Suppressor macrophage (primary cell): ENCODE results near the gene GGA2.
A peak's percentile ranks its signal among the peaks of the same experiment; 100 is the strongest.
"Not testable (repeated sequence)": the region's sequence is repeated elsewhere in the genome, so short reads cannot be mapped to it uniquely, and the experiment has no call there.

Source experiments
- DNase-seq, 4 experiments: peaks; one replicate each; pipeline ENCODE4 v3.0.0-alpha.2; 2020 to 2022

The GGA2 gene

DNA sequence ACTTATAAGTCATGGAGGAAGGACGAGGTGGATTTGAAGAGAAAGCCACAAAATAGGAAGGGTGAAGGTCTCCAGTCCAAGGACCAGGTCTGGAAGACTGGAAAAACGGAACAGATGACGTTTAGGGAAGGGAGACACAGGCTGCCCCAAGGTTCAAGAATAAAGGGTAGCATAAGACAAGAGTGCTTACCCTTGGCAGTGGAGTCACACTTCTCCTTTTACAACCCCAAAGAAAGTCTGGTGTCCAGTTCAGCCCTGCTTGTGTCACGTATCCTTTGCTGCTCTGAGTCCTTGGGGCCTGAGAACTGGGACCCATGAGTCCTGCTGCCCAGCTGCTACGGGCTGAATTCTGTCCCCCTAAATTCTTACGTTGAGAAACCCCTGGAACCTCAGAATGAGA, 13.0 kb upstream of the GGA2 start:
- peak in 3 of 4 experiments; percentile 59 to 70 (median 60) for DNase-seq

DNA sequence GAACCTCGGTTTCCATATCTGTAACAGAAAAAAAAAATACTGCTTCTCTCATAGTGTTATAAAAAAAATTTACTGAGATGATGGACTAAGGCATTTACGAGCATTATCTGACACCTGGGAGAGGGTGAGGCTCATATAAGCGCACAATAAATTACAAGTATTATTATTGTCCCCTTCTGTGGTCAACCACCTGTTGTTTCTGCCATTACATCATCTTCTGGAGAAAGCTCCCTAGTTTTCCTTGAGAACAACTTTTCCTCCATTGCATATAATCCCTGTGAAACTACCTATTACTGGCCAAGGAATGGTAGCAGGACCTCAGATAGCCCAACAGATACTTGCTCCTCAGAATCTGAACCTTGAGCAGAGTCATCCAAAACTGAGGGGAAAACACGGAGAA, 11.7 kb upstream of the GGA2 start:
- DNase-seq: no peak

DNA sequence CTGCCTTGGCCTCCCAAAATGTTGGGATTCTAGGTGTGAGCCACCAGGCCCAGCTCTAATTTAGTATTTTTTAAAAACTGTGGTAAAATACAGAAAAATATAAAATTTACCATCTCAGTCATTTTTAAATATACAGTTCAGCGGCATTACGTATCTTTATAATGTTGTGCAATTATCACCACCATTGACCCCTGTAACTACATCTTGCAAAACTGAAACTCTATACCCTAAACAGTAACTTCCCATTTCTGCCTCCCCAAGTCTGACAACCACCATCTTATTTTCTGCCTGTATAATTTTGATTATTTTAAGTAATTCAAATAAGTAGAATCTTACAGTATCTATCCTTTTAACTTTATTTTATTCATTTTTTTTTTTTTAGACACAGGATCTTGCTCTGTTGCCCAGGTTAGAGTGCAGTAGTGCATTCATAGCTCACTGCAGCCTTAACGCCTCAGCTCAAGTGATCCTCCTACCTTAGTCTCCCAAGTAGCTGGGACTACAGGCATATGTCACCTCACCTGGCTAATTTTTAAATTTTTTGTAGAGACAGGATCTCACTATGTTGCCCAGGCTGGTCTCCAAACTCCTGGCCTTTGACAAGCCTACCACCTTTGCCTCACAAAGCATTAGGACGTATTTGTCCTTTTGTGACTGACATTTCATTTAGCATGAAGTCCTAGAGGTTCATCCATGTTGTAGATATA, 10.9 kb upstream of the GGA2 start:
- peak in 3 of 4 experiments; percentile 33 to 84 (median 82) for DNase-seq

DNA sequence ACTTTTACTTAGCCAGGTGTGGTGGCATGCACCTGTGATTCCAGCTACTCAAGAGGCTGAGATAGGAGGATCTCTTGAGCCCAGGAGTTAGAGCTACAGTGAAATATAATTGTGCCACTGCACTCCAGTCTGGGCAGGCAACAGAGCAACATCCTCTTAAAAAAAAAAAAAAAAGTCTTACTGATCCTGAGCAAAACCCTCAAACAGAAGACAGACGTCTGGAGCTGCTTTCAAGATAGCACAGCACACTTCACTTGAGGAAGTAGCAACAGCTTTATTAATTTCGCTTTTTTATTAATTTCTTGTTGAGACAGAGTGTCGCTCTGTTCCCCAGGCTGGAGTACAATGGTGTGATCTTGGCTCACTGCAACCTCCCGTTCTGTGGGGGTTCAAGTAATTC, 10.2 kb upstream of the GGA2 start:
- DNase-seq: peak in 3 of 4 experiments; percentile 62 to 73 (median 70)

DNA sequence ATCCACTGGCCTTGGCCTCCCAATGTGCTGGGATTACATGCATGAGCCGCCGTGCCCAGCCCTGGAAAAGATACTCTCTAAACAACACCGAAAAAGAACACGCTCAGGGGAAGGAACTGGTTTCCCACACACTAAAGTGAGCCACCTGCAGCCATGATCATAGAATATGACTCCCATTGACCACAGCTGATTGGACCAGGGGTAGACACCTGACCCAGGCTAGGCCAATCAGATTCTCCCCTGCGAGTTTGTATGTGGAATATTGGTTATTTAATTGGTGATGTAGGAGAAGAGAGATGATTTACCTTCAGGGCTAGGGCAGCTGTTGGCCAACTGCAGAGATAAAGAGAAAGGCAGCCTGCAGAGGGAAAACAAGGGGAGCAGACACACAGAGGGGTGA, 9.0 kb upstream of the GGA2 start:
- peak in 1 of 4 experiments; percentile 15 for DNase-seq

DNA sequence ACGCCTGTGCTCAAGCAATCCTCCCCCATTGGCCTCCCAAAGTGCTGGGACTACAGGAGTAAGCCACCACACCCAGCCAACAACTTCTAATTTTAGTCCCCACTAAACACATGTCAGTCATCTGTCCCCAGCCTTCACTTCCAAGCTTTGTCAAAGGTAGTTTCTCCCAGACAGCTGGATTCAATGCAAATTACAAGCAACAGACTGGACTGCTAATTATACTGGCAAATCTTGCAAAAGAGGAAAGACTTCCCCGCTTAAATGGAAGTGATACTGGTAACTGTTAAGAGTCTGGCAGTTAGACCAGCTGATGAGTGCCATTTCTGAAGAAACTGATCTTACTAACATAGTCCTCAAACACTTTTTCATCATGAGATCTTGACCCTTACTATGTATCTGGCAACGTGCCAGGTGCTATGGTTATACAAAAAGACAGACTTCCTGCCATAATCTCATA, 8.2 kb upstream of the GGA2 start:
- DNase-seq: peak; percentile 59 to 90 (median 80)

DNA sequence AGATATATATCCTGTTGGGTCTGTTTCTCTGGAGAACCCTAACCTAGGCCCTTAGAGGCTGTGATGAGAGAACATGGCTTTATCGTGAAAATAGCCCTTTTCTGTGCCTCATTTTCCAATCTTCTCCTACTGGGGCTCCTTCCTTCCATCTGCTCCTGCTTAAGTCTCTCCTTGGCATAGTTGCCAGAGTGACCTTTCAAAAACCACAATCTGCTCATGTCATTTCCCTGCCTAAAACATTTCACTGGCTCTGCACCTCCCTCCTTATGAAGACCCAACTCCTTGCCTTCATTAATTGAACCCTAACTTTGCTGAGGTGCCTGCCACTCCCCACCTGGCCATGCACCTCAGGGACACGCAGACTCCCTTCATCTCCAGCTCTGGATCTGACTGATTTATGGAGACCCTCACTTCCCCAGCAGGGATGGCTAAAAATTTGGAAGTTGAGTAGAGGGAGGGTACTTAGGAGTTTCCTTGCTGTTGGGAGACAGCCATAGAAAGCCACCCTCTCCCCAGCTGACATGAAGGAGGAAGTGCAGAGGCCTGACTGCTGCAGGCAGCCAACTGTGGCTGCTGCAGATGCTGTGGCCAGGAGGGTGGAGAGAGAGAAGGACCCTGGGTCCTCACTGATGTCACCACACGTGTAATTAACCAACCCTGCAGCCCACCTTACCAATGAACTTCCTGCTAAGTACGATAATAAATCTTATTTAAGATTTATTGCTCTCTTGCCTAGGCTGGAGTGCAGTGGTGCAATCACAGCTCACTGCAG, 6.3 kb upstream of the GGA2 start:
- DNase-seq: peak in 3 of 4 experiments; percentile 64 to 68 (median 67)

DNA sequence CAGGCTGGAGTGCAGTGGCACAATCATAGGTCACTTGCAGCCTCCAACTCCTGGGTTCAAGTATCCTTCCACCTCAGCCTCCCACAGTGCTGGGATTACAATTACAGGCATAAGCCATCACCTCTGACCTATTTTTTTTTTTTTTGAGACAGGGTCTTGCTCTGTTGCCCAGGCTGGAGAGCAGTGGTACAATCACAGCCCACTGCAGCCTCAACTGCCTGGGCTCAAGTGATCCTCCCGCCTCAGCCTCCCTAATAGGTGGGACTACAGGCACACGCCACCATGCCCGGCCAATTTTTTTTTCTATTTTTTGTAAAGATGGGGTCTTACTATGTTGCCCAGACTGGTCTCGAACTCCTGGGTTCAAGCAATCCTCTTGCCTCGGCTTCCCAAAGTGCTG, 5.6 kb upstream of the GGA2 start:
- DNase-seq: no peak

DNA sequence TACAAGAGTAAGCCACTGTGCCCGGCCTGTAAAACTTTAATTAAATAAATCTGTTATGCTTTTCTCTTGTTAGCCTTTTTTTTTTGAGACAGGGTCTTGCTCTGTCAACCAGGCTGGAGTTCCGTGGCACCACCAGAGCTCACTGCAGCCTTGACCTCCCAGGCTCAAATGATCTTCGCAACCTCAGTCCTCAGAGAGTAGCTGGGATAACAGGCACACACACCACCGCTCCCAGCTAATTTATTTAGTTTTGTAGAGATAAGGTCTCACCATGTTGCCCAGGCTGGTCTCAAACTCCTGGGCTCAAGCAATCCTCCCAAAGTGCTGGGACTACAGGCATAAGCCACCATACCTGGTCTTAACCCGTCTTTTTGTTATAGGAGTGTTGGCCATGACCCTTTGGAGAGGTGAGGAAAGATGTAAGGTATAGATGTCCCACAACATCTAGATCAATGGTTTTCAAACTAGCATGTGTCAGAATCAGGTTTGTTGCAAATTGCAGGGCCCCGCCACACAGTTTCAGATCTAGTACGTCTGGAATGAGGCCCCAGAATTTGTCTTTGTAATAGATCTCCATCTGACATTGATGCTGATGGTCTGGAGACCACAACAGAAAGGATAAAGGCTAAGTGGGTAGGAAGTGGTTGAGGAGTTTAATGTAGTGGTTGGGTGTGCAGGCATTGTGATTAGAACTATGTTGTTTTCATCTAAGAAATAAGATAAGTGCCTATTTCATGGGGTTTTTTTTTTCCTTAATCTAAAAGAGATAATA, 4.3 kb upstream of the GGA2 start:
- DNase-seq: no peak

DNA sequence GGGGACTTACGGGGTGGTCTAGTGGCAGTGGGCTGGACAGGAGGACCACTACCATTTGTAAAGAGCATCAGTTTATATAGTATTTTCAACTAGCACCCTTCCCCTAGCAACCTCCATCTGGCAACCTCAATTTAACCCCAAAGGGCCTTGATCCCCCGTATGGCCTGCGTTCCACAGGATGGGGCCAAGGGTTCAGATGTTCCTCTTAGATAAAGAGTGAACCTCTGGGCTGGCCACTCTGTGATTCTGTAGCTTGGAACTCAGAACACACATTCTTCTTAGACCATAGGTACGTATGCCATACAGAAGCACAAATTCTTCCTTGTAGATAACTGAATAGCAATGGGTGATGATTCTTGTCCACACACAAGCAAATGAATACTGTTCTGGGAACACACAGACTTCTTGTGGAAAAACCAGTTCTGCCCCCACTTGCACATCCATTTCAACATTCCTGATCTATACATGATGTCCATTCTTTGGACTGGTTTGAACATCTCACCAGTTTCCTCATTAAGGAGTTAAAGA, 1.9 kb upstream of the GGA2 start:
- DNase-seq: no peak

DNA sequence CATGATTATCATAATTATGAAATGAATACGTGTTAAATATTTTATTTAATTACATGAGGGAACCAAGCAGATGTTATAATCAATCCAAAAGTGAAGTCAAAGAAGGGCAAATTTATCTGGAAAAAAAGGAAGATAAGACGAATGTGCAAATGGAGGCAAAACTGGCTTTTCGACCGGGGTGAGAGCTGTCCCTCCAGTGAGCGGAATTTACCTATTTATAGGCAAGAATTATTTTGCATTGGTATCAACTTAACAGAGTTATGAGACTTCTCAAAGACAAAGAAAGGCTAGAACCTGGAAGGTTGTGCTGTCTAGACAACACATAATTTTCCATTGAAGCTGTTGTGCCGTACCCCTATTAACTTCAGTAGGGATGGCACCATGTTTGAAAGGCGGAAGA, 1.4 kb upstream of the GGA2 start:
- no peak for DNase-seq

DNA sequence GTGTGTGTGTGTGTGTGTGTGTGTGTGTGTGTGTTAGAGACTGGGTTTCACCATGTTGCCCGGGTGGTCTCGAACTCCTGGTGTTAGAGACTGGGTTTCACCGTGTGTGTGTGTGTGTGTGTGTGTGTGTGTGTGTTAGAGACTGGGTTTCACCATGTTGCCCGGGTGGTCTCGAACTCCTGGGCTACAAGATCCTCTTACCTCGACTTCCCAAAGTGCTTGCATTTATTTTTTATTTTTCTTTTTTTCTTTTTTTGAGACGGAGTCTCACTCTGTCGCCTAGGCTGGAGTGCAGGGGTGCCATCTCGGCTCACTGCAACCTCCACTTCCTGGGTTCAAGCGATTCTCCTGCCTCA, 599 bp upstream of the GGA2 start:
- not testable (repeated sequence) for DNase-seq

DNA sequence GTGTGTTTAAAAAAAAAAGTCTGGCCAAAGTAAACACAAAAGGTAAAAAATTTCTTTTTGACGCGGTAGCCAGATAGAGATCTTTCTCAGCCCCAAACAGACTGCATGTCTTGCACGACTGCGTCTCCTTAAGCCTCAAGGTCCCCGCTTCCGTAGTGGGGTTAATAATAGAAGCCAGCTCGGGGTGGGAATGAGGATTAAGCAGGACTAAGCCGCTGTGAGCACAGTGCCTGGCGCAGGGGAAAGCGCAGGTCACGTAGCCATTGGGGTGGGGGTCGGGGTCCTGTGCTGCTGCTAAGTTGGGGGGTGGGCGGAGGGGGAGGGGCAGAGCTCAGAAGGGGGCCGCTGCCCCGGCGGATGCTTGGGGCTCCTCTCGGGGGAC, 521 bp downstream of the GGA2 start:
- DNase-seq: peak; percentile 43 to 58 (median 48)

DNA sequence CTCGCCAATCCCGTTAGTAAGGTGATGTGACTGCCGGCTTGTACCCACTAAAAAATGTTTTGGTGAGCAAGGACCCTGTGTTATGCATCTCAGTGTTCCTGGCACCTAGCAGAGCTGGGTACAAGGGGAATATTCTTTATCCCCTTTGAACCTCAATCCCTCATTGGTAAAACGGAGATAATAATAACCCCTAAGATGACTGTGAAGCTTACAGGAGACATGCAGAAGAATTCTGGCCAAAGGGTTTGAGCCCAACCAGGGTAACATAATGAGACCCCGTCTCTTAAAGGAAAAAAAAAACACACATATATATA, 896 bp downstream of the GGA2 start:
- DNase-seq: no peak

DNA sequence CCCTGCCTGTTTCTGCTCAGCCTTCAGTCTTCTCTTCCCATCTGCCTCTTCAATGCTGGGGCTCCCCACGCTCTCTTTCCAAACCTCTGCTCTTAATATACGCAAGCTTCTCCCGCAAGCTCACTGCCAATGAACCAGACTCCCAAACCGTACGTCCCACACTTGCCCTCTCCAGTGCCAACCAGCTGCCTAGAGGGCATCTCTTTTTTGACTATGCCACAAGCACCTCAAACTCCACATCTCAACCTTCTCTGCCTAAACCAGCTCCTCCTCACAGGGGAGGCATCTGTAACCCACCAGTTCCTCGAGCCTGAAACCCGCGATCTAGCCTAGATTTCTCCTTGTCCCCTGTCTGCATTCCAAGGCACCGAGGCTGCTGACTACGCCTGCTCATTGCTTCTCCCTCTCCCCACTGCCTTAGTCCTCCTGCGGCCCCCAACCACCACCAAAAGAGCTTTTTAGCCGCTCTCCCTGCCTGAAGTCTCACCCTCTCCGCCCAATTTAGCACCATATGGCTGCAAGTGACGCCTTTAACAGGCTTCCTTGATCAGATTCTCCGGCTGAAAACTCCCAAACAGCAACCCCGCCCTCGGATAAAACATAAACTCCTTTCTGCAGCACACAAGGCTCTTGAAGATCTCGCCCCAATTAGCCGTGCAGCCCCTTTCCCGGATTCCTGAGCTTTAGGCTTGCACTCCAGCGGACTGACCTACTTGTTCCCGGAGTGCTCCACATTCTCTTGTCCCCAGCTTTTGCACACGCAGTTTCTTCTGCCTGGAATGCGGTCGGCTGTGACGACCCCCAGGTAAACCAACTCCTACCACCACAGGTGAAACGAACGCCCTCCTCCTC, 1.5 kb downstream of the GGA2 start:
- DNase-seq: peak in 1 of 4 experiments; percentile 25

DNA sequence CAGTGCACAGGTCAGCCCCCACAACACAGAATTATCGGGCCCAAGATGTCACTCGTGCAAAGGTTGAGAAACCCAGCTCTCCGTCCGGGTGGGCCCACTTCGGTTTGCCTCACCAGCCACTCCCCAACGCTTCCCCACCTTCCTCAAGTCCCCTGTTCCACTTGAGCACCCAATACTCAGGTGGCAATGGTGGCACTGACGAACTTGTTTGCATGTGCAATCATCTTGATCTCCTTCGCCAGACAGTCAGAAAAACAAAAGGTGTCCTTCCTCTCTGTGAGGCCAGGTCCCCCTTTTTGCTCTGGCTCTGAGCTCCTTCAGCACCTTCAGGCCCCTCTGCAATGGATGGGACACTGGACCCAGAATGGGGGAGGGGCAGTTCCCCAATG, 3.7 kb downstream of the GGA2 start:
- no peak for DNase-seq

DNA sequence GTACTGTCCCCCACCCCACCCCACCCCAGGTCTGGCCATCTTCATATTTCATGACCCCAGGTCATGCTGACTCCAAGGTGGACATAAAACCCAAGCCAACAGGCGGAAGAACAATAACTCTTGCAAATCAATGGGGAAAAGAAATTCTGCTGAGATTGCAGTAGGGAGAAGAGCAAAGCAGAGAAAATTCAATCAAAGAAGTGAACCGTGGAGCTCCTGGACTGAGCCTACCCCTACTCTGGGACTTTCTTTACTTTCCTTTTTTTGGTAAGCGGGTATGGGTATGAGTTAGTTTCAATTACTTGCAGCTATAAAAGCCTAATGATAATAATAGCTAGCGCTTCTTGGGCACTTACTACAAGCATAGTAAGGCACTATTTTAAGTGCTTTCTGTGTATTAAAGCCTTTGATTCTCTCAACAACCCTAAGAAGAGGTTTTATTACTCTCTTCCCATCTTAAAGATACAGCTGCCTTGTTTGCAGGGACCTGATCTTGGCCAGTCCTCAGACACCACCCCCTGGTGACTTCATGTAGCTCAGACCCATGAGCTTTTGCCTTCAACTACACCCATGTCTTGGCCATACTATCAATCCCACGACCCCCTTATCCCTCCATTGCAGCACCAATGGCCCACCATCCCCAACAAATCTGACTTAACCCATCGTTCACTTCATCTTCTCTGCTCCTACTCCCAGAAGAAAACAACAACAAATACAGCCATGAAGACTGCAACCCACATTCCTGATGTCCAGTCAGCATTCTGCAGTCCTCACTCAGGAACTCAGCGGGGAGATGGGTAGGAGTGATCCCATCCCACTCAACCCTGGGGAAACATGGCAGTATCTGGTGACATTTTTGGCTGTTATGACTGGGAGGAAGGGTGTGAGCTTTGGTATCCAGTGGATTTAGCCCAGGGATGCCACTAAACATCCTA, 4.4 kb downstream of the GGA2 start:
- DNase-seq: no peak

DNA sequence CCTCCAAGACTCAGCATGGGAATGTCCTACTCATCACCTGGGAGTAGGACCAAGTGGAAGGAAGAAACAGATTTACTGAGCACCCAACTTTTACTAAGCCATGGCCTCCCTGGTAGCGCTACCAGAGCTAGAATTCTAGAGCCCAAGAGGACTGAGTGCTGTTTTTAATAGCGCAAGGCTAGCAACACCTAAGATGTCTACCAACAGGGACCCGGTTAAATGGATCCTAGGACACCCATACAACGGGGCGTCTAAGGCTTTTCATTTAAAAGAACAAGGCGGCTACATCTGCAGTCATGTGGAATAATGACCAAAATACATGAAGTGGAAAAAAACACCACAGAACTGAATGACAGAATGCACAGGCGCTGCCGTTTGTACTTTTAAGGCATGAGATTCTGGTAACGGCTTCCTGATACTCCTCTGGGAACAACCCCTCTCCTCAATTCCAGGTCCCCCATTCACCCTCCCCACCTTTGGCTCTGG, 5.1 kb downstream of the GGA2 start:
- DNase-seq: no peak

DNA sequence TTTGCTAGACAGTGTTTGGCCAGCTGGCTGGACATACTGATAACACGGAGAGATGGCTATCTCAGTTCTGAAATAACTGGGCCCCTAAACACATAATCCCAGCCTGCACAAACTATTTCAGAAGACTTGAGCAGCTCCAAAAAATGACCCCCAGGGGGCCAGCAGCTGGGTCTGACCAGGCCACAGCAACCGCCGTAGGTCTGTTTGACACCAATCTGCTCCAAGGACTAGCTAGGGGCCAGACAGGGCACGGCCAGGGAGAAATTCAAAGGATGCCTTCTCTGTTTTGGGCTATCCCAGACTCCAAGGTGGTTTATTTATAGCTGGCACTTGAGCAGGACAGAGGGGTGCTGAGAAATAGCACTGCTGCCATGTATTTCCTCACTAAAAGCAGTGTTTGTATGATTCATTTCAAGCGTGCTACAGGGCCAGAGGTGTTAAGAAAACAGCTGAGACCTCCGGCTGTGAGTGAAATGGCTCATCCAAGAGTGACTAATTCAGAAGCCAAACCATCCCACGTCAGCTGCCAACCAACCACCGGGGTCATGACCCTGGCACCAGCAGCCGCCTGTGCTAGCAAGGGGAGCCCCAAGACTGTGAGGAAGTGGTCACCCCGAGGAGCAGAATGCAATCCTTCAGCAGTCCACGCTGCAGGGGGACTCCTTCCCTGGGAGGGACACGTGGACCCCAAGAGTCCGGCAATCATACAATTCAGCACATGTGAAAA, 5.7 kb downstream of the GGA2 start:
- peak; percentile 92 to 97 (median 94) for DNase-seq

DNA sequence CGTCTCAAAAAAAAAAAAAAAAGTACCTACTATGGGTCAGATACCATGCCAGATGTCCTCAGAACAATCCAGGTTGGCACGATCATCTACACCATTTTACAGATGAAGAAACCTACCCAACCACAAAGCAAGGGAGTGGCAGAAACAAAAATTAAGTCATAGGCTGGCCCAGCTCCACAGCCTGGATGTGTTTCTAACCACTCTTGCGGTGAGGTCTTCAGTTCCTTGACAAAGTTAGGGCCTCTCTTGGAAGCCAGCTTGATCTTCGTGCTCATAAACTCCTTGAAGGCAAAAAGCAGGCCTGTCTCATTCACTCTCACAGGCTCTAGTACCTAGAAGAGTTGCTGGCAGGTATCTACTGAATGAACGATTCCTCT, 6.2 kb downstream of the GGA2 start:
- DNase-seq: no peak
